Measurements from ENCODE around the gene DMRTB1.

DMRTB1 gene

DNA sequence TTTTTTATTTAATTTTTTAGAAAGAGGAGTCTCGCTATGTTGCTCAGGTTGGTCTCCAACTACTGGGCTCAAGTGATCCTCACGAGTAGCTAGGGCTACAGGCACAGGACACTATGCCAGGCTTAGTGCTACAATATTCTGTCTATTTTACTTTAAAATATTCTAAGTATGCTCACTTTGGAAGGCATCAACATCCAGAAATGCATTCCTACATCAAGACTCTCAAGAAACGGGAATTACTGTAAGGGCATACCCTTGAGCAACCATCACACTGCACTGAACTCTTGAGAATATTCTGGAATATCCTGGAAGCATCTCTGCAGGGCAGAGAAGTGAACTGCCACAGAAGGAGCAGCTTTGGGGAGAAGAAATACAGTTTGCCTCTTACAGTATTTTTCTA, 565 bp upstream of the DMRTB1 start:
- no peak for DNase-seq (ENCODE audit: low read depth)
- TF ChIP-seq, protein P1, sequence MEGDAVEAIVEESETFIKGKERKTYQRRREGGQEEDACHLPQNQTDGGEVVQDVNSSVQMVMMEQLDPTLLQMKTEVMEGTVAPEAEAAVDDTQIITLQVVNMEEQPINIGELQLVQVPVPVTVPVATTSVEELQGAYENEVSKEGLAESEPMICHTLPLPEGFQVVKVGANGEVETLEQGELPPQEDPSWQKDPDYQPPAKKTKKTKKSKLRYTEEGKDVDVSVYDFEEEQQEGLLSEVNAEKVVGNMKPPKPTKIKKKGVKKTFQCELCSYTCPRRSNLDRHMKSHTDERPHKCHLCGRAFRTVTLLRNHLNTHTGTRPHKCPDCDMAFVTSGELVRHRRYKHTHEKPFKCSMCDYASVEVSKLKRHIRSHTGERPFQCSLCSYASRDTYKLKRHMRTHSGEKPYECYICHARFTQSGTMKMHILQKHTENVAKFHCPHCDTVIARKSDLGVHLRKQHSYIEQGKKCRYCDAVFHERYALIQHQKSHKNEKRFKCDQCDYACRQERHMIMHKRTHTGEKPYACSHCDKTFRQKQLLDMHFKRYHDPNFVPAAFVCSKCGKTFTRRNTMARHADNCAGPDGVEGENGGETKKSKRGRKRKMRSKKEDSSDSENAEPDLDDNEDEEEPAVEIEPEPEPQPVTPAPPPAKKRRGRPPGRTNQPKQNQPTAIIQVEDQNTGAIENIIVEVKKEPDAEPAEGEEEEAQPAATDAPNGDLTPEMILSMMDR (IDR thresholded peaks at IDR 0.05; ENCODE audit: insufficient read depth, low read depth, low read length, missing control alignments), result no peak

DNA sequence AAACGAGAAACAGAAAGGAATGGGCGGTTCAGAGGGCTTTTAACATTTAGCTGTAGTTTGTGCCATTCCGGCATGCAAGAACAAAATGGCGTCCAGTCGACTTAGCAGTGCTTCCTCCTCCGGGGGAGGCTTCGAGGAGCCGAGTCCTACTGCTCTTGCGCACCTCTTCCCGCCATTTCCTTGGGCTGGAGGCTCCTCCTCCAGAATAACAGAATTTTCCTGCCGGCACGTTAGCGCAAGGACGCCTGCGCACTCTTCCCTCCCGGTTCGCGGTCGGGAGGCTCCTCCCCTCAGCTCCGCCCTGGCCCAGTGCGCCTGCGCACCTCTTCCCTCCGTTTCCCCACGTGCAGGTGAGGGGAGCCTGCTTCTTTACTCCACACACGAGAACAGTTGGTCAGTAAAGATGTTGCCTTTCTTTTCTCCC, 1.0 kb downstream of the DMRTB1 start:
- no peak for DNase-seq (ENCODE audit: low read depth)

More for the DNA sequence above, 565 bp upstream of the DMRTB1 start:
- no peak overlapping the region for H3K4me3 ChIP-seq (ENCODE audit: low read depth, low read length)

DNA sequence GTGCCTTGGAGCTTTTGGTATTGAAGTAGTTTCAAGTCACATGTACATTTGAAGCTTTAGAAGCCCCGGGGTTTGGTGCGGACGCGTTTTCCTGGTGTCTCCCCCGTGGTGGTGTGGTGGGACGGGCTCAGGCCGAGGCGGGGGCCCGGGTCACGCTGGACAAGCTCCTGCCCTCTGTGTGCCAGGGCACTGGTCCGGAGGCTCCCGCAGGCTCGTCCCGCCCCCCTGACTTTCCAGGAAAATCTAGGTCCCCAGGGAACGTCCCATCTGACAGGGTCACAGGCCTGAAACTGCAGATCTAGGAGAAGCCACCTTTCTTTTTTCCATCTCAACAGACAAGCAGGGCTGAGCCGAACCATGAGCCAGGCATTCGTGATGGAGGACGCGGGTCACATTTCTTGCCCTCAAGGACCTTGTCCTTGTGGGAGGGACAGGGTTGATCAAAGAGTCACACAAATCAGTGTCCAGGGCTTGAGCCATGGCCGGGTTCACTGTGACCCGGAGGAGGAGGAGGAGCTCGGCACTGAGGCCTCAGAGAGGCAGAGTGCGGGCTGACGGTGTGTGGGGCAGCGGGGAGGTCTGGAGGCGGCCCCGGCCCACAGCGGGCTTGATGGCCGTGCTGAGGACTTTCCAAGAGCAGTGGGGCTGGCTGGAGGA, 1.6 kb downstream of the DMRTB1 start:
- DNase-seq (ENCODE audit: low read depth), result no peak
- H3K4me3 ChIP-seq (ENCODE audit: low read depth, low read length), result no peak overlapping the region
- TF ChIP-seq, protein P1 (IDR thresholded peaks at IDR 0.05; ENCODE audit: insufficient read depth, low read depth, low read length, missing control alignments), result no peak

More for the DNA sequence above, 1.0 kb downstream of the DMRTB1 start:
- TF ChIP-seq, protein P1 (IDR thresholded peaks at IDR 0.05; ENCODE audit: insufficient read depth, low read depth, low read length, missing control alignments), result no peak
- no peak overlapping the region for H3K4me3 ChIP-seq (ENCODE audit: low read depth, low read length)

DNA sequence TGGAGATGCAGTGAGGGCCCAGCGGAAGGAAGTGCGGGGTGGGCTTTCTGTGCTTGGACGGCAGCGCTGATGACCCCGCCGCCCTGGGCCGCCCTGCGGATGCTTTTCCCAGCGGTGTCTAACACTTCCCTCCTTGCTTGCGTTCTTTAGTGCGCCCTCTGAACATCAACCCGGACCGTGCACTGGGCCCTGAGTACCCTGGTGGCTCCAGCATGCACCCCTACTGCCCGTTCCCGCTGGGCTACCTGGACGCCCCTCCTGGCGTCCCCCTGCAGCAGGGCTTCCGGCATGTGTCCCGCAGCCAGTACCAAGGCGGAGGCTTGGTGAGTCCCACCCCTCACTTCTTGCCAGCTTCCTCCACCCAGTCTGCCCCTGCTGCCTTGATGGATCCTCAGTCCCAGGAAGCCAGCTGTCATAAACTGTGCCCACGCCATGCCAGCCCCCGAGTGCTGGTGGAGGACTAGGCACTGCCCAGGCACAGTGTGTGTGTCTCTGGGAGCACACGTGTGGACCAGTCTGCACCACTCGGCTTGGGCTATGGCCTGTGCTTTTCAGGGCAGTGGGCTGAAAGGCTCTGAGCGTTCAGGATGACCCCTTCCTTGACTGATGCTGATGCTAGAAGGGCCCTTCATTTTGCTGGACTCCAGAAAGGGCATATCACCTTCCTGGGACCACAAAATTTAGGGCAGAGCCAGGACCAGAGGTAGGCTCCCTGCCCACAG, 2.3 kb downstream of the DMRTB1 start:
- TF ChIP-seq, protein P1 (IDR thresholded peaks at IDR 0.05; ENCODE audit: insufficient read depth, low read depth, low read length, missing control alignments), result no peak
- no peak overlapping the region for H3K4me3 ChIP-seq (ENCODE audit: low read depth, low read length)
- no peak for DNase-seq (ENCODE audit: low read depth)

DNA sequence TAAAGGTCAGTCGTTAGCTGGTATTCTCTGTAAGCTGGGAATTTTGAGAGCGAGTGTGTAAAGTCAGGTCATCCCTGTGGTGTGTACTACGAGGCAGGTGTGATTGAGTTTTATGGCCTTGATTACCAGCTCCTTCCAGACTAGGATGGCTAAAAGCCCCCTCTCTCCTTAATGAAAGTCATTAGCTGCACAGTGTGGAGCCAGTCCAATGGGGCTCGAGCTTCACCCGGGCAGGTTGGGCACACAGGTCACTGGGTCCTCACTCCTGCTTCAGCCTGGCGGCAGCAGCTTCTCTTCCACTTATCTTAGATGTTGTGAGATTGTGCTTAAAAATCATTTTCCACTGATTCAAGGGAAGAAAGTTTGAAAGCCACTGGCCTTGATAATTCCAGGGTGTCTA, 3.0 kb downstream of the DMRTB1 start:
- TF ChIP-seq, protein P1 (IDR thresholded peaks at IDR 0.05; ENCODE audit: insufficient read depth, low read depth, low read length, missing control alignments), result no peak
- DNase-seq (ENCODE audit: low read depth), result no peak
- no peak overlapping the region for H3K4me3 ChIP-seq (ENCODE audit: low read depth, low read length)

DNA sequence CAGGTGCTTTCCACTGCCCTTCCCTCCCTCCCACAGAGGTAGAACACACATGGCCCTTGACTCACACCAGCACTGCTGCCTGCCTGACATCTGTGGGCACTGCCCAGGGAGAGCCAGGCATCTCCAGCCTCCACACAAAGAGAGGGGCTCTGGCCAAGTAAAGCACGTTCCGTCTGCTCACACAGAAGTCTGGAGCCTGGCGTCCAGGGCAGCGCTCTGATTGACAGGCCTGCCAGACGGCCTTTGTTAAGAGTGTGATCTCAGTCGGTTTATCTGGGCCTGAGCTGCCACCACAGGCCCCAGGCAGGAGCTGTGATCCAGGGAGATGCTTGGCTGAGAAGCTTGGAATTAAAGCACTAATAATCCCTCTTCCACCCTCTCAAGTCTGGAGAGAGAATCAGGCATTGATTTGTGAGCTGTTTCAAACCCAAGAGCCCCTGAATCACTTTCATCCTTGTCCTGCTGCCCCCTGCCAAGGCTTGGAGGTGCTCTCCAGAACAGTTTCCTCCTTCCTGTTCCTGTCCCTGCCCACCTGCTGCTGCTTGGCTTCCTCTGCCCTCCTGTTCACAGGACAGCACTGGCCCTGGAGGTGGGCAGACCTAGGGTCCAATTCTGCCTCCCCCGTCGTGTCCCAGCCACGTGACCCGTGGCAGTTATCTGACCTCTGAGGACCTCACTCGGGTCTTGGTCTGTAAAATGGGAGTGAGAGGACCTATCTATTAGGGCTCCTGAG, 3.7 kb downstream of the DMRTB1 start:
- TF ChIP-seq, protein P1 (IDR thresholded peaks at IDR 0.05; ENCODE audit: insufficient read depth, low read depth, low read length, missing control alignments), result no peak
- H3K4me3 ChIP-seq (ENCODE audit: low read depth, low read length), result no peak overlapping the region
- DNase-seq (ENCODE audit: low read depth), result no peak
